ENCODE data around the gene NBEAL2. TPM values are rescaled to one million over a fixed set of nuclear protein-coding genes. Genes with fewer than 3 reads are reported as not detected.

NBEAL2 gene
- total RNA-seq, 1 donor from 2014 or later, result 12.6 TPM

GRCh38 chr3:46995901-46996562 lies 16.6 kb downstream of the NBEAL2 start:
- Histone ChIP-seq H3K36me3 (peaks cover 24% of the 10 kb centered on the region), H3K4me3 (no peak overlapping the region), H3K27ac (replicated peaks) (no peak overlapping the region), H3K4me1 (no peaks in the 10 kb centered on the region), H3K9me3 (replicated peaks) (no peaks in the 10 kb centered on the region), H3K27me3 (ENCODE audit: low read depth) (no peaks in the 10 kb centered on the region)
- peak; percentile 12 for DNase-seq
- TF ChIP-seq CTCF (IDR thresholded peaks at IDR 0.05; ENCODE audit: borderline replicate concordance), result no peak
- intact Hi-C loops (cut with micrococcal nuclease), result loop anchor here (5.0 kb wide), 1 partner anchor 74 kb away; no protein-coding TSS in a partner anchor

GRCh38 chr3:46996689-46997452 lies 17.4 kb downstream of the NBEAL2 start:
- H3K9me3 ChIP-seq (replicated peaks), result no peaks in the 10 kb centered on the region
- no peaks in the 10 kb centered on the region for H3K27me3 ChIP-seq (ENCODE audit: low read depth)
- peaks cover 32% of the 10 kb centered on the region for H3K36me3 ChIP-seq
- DNase-seq, result no peak
- TF ChIP-seq CTCF (IDR thresholded peaks at IDR 0.05; ENCODE audit: borderline replicate concordance), result no peak
- H3K4me3 ChIP-seq, result no peak overlapping the region
- no peak overlapping the region for H3K27ac ChIP-seq (replicated peaks)
- no peaks in the 10 kb centered on the region for H3K4me1 ChIP-seq
- intact Hi-C loops (cut with micrococcal nuclease), result loop anchor here (5.0 kb wide), 1 partner anchor 75 kb away; no protein-coding TSS in a partner anchor

GRCh38 chr3:46997453-46998091 lies 18.1 kb downstream of the NBEAL2 start:
- DNase-seq, result peak; percentile 20
- no peak overlapping the region for H3K4me3 ChIP-seq
- peaks cover 39% of the 10 kb centered on the region for H3K36me3 ChIP-seq

GRCh38 chr3:46998121-46998851 lies 18.8 kb downstream of the NBEAL2 start:
- H3K27me3 ChIP-seq (ENCODE audit: low read depth), result no peaks in the 10 kb centered on the region
- peaks cover 47% of the 10 kb centered on the region for H3K36me3 ChIP-seq
- peak; percentile 77 for DNase-seq
- no peak overlapping the region for H3K27ac ChIP-seq (replicated peaks)
- H3K9me3 ChIP-seq (replicated peaks), result no peaks in the 10 kb centered on the region
- no peaks in the 10 kb centered on the region for H3K4me1 ChIP-seq
- peak; percentile 87 for TF ChIP-seq CTCF (IDR thresholded peaks at IDR 0.05; ENCODE audit: borderline replicate concordance)
- intact Hi-C loops (cut with micrococcal nuclease), result loop anchor here (5.0 kb wide), 1 partner anchor 76 kb away; no protein-coding TSS in a partner anchor
- no peak overlapping the region for H3K4me3 ChIP-seq

More at GRCh38 chr3:46997453-46998091, 18.1 kb downstream of the NBEAL2 start:
- no peaks in the 10 kb centered on the region for H3K27me3 ChIP-seq (ENCODE audit: low read depth)
- no peaks in the 10 kb centered on the region for H3K9me3 ChIP-seq (replicated peaks)
- intact Hi-C loops (cut with micrococcal nuclease), result loop anchor here (5.0 kb wide), 1 partner anchor 75 kb away; no protein-coding TSS in a partner anchor
- no peaks in the 10 kb centered on the region for H3K4me1 ChIP-seq
- no peak for TF ChIP-seq CTCF (IDR thresholded peaks at IDR 0.05; ENCODE audit: borderline replicate concordance)
- no peak overlapping the region for H3K27ac ChIP-seq (replicated peaks)
